C4-2B (cell line): ENCODE data around the gene PRR16.

ENCODE experiments used
- ZFX ChIP-seq: fragments of 450-650 bp; IDR thresholded peaks from 2 replicates; pipeline ENCODE4 v1.6.1; 2017
- TF ChIP-seq, protein P1 (sequence below): fragments of 450-650 bp; conservative IDR thresholded peaks from 2 replicates; pipeline ENCODE4 v1.5.1; 2017; ENCODE audit warnings: mild to moderate bottlenecking

DNA sequence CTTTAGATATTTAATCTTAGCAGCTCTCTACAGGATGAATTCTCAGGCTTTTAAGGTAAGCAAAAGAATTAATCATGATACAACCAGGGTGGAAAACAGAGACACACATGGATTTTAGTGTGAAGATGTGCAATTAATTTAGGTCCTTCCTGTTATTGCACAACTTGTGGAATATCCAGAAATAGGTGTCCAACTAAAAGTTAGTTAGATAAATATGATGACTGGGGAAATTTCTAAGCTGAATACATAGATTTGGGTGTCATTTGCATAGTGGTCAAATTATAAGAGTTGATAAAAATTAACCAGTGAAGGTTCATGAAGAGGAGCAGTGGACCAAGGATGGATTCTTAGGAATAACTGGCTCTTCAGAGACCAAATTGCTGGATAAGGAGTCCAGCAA, 266.1 kb downstream of the PRR16 start:
- TF ChIP-seq, protein P1, sequence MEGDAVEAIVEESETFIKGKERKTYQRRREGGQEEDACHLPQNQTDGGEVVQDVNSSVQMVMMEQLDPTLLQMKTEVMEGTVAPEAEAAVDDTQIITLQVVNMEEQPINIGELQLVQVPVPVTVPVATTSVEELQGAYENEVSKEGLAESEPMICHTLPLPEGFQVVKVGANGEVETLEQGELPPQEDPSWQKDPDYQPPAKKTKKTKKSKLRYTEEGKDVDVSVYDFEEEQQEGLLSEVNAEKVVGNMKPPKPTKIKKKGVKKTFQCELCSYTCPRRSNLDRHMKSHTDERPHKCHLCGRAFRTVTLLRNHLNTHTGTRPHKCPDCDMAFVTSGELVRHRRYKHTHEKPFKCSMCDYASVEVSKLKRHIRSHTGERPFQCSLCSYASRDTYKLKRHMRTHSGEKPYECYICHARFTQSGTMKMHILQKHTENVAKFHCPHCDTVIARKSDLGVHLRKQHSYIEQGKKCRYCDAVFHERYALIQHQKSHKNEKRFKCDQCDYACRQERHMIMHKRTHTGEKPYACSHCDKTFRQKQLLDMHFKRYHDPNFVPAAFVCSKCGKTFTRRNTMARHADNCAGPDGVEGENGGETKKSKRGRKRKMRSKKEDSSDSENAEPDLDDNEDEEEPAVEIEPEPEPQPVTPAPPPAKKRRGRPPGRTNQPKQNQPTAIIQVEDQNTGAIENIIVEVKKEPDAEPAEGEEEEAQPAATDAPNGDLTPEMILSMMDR, result no peak
- TF ChIP-seq ZFX, result no peak
